Hepatocyte (in vitro differentiated cells): ENCODE data around the gene TTLL5.

ENCODE experiments used
- CTCF ChIP-seq: fragments of 200-600 bp; sonication (generic); IDR thresholded peaks from 2 replicates; pipeline ENCODE4 v1.5.1; 2016; ENCODE audit warnings: antibody characterized with exemption, mild to moderate bottlenecking; ENCODE audit not compliant: poor library complexity
- EZH2 ChIP-seq: fragments of 200-600 bp; sonication (generic); IDR thresholded peaks from 2 replicates; pipeline ENCODE4 v1.6.1; 2016; ENCODE audit warnings: antibody characterized with exemption, mild to moderate bottlenecking, borderline replicate concordance

- no peak for TF ChIP-seq CTCF
- no peak for TF ChIP-seq EZH2
Observed at GRCh38 chr14:75660238-75660629, 812 bp upstream of the TTLL5 start.
